GM20000 (cell line): ENCODE measurements around the gene KCNQ1.

ENCODE experiments used
- DNase-seq: peaks from one replicate; pipeline ENCODE4 v3.0.0; 2012; ENCODE audit warnings: low spot score
- CTCF ChIP-seq: IDR thresholded peaks from 2 replicates; pipeline ENCODE4 v1.5.1; 2012; ENCODE audit warnings: mild to moderate bottlenecking, control low read depth; ENCODE audit errors: extremely low read depth, missing control alignments

Gene KCNQ1

GRCh38 chr11:2664376-2664775 is 219.6 kb downstream of the KCNQ1 start:
- no peak for DNase-seq
- no peak for TF ChIP-seq CTCF

GRCh38 chr11:2664791-2665525 is 220.2 kb downstream of the KCNQ1 start:
- DNase-seq, result no peak
- TF ChIP-seq CTCF, result no peak

- DNase-seq, result no peak
- no peak for TF ChIP-seq CTCF
These were observed 221.0 kb downstream of the KCNQ1 start for GRCh38 chr11:2665526-2666400.

GRCh38 chr11:2666401-2666741 is 221.6 kb downstream of the KCNQ1 start:
- no peak for TF ChIP-seq CTCF
- DNase-seq, result no peak

GRCh38 chr11:2666828-2667570 is 222.2 kb downstream of the KCNQ1 start:
- no peak for DNase-seq
- TF ChIP-seq CTCF, result no peak

- no peak for DNase-seq
- no peak for TF ChIP-seq CTCF
These were observed 223.1 kb downstream of the KCNQ1 start for GRCh38 chr11:2667940-2668339.

- DNase-seq, result no peak
- no peak for TF ChIP-seq CTCF
These were observed 224.1 kb downstream of the KCNQ1 start for GRCh38 chr11:2668876-2669275.
